Nephron (organoid): ENCODE data around the gene PKN2.

ENCODE experiments used
- H3K27ac Mint-ChIP-seq, 3 experiments: 2 replicates each; pipeline ENCODE4 v1.8.0; 2020; ENCODE audit warnings: mixed read lengths in 3 of 3, mild to moderate bottlenecking in 2 of 3, moderate library complexity in 1 of 3
- H3K27me3 Mint-ChIP-seq: 2 replicates; pipeline ENCODE4 v1.8.0; 2021; ENCODE audit warnings: low read depth, mild to moderate bottlenecking, moderate library complexity, mixed read lengths
- H3K36me3 Mint-ChIP-seq: 2 replicates; pipeline ENCODE4 v1.8.0; 2020; ENCODE audit warnings: low read depth, mixed read lengths
- H3K4me1 Mint-ChIP-seq: 2 replicates; pipeline ENCODE4 v1.8.0; 2020; ENCODE audit warnings: mixed read lengths
- H3K4me3 Mint-ChIP-seq, 3 experiments: 2 replicates each; pipeline ENCODE4 v1.8.0; 2020; ENCODE audit warnings: mild to moderate bottlenecking in 3 of 3, mixed read lengths in 3 of 3, moderate library complexity in 2 of 3
- H3K9me3 Mint-ChIP-seq: 2 replicates; pipeline ENCODE4 v1.8.0; 2020; ENCODE audit warnings: mixed read lengths
- TF ChIP-seq, protein P1 (sequence below), 3 experiments: fragments of 200-600 bp; sonication (generic); IDR thresholded peaks; one replicate each; pipeline ENCODE4 v1.5.0; 2021; ENCODE audit warnings: antibody characterized with exemption in 3 of 3; ENCODE audit not compliant: unreplicated experiment in 3 of 3

The PKN2 gene

DNA sequence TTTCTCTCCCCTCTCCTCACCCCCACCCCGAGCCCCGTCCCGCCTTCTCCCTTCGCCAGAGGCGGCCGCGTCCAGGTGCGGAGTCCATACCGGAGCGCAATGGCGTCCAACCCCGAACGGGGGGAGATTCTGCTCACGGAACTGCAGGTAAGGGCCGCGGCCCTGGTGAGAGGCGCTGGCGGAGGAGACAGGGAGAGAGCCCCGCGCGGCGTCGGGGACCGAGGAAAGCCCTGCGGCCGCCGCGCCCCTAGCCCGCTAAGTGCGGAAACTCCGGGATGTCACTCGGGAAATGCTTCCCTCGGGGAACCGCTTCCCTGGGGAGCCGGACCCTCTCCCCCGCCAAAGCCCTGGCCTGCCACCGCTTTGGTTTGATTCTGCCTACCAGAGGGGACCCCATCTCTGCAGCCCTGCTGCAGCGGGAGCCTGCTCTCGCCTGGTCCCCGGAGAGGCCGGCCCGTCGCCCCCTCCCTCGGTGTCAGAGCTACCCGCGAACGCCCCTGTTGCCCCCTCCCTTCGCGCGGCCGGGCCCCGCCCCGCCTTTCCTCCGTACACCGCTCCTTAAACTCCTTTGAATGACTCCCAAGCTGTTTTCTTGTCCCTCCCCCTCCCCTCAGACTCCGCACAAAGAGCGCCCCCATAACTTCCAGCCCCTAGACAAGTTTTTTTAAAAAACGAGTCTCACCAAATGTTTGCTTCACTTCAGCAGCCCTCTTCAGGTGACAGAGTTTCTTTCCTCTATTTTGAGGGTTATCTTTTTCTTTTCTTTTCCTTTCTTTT lies 597 bp downstream of the PKN2 start:
- H3K27me3 Mint-ChIP-seq = no peaks in the 10 kb centered on the region
- H3K9me3 Mint-ChIP-seq = no peaks in the 10 kb centered on the region
- H3K36me3 Mint-ChIP-seq = no peaks in the 10 kb centered on the region
- TF ChIP-seq, protein P1, sequence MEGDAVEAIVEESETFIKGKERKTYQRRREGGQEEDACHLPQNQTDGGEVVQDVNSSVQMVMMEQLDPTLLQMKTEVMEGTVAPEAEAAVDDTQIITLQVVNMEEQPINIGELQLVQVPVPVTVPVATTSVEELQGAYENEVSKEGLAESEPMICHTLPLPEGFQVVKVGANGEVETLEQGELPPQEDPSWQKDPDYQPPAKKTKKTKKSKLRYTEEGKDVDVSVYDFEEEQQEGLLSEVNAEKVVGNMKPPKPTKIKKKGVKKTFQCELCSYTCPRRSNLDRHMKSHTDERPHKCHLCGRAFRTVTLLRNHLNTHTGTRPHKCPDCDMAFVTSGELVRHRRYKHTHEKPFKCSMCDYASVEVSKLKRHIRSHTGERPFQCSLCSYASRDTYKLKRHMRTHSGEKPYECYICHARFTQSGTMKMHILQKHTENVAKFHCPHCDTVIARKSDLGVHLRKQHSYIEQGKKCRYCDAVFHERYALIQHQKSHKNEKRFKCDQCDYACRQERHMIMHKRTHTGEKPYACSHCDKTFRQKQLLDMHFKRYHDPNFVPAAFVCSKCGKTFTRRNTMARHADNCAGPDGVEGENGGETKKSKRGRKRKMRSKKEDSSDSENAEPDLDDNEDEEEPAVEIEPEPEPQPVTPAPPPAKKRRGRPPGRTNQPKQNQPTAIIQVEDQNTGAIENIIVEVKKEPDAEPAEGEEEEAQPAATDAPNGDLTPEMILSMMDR (IDR thresholded peaks at IDR 0.05; ENCODE audit: unreplicated experiment in 3 of 3) = no peak
- H3K4me1 Mint-ChIP-seq = peaks cover 17% of the 10 kb centered on the region
- peak overlapping the region; percentile 91 to 98 (median 93) for H3K4me3 Mint-ChIP-seq
- H3K27ac Mint-ChIP-seq = peak overlapping the region; percentile 98 to 100 (median 99)

DNA sequence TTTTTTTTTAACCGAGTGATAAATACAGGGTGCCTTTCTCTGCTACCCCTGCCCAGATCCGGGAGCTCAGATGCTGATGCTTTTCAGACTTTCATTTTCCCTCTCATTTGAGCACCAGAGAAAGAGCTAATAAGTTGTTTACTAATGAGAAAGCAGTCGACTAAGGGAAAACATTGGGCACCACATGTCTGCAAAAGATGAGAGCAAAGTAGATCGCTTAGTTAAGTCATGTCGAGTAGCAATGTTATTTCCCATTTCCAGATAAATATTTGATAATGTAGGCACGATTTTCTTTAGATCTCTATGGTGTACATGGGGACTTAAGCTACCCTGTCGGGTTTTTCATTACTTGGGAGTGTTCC lies 1.2 kb downstream of the PKN2 start:
- Mint-ChIP-seq H3K27ac (peak overlapping the region; percentile 94 to 100 (median 99)), H3K27me3 (no peaks in the 10 kb centered on the region), H3K36me3 (no peaks in the 10 kb centered on the region), H3K4me1 (peaks cover 21% of the 10 kb centered on the region), H3K4me3 (peak overlapping the region; percentile 91 to 98 (median 93)), H3K9me3 (no peaks in the 10 kb centered on the region)
- TF ChIP-seq, protein P1 (IDR thresholded peaks at IDR 0.05; ENCODE audit: unreplicated experiment in 3 of 3) = no peak

DNA sequence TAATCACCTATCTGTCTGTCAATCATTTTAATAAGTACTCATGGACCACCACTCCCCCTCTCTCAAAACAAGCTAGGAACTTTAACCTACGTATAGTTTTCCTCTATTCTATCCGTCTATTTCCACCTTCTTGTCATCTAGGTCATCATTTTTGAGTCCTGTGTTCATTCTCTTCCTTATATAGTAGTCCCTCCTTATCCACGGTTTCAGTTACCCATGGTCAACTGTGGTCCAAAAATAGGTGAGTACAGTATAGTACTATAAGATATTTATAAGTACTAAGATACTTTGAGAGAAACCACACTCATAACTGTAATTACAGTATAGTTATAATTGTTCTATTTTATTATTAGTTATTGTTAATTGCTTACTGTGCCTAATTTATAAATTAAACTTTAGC lies 7.5 kb downstream of the PKN2 start:
- Mint-ChIP-seq H3K4me1 (peaks cover 40% of the 10 kb centered on the region), H3K27ac (peak overlapping the region in 1 of 3 experiments; percentile 35), H3K9me3 (no peaks in the 10 kb centered on the region), H3K4me3 (peak overlapping the region in 1 of 3 experiments; percentile 32), H3K27me3 (no peaks in the 10 kb centered on the region), H3K36me3 (peaks cover 24% of the 10 kb centered on the region)
- TF ChIP-seq, protein P1 (IDR thresholded peaks at IDR 0.05; ENCODE audit: unreplicated experiment in 3 of 3) = no peak

DNA sequence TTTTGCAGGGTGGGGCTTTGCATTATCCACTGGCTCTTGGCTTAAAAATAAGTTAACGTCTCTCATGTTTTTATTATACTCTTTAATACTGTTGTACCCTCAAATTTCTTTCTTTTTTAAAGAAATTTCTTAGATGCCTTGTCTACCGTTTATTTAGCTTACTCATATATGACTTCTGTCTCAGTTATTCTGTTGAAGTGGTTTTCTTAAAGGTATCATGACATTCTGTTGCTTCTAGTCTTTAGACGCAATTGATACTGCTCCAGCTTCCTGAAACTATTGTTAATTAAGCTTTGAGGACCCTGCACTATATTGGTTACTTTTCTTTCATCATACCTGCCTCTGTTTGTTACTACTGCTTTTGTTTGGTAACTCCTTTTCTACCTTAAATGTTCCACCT lies 11.7 kb downstream of the PKN2 start:
- no peaks in the 10 kb centered on the region for H3K27me3 Mint-ChIP-seq
- peaks cover 33% of the 10 kb centered on the region for H3K36me3 Mint-ChIP-seq
- TF ChIP-seq, protein P1 (IDR thresholded peaks at IDR 0.05; ENCODE audit: unreplicated experiment in 3 of 3) = no peak
- H3K9me3 Mint-ChIP-seq = no peaks in the 10 kb centered on the region
- H3K4me3 Mint-ChIP-seq = no peak overlapping the region
- H3K27ac Mint-ChIP-seq = no peak overlapping the region
- H3K4me1 Mint-ChIP-seq = peaks cover 39% of the 10 kb centered on the region

DNA sequence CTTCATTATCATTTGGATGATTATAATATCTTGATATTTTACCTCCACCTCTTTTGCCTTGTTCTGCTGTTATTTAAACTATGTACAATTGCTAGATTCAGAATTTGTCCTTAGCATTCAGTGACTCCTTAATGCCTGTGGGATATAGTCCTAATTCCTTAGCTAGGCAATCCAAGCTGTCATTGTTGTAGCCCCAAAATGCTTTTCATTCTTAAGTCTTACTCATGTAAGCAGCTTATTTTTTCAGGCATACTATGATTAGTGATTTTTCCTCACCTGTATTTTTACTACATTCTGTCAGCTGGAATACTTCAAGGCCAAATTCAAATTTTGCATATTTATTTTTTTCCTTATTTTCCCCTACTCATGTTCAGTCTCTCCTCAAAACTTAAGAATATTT lies 13.4 kb downstream of the PKN2 start:
- TF ChIP-seq, protein P1 (IDR thresholded peaks at IDR 0.05; ENCODE audit: unreplicated experiment in 3 of 3) = no peak
- Mint-ChIP-seq H3K4me1 (peaks cover 30% of the 10 kb centered on the region), H3K9me3 (no peaks in the 10 kb centered on the region), H3K36me3 (peaks cover 26% of the 10 kb centered on the region), H3K4me3 (no peak overlapping the region), H3K27me3 (no peaks in the 10 kb centered on the region), H3K27ac (no peak overlapping the region)

DNA sequence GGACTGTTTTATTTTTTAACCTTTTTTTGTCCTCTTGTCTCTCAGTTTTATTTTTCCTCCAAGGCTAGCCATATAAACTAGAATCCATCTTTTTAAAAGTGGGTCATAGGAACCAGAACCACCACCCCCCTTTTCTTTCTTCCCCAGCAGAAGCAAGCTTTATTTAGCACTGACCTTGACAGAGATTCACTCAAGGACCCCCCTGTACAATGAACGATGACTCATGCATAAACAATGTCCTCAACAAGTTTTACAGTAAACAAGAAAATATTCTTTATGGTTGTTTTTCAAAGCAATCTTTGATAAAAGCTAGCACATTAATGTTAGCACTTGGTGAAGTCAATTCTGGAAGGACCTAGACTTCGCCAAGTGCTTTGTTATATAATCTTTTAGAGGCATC lies 14.1 kb downstream of the PKN2 start:
- H3K4me1 Mint-ChIP-seq = peaks cover 27% of the 10 kb centered on the region
- TF ChIP-seq, protein P1 (IDR thresholded peaks at IDR 0.05; ENCODE audit: unreplicated experiment in 3 of 3) = no peak
- no peaks in the 10 kb centered on the region for H3K27me3 Mint-ChIP-seq
- no peak overlapping the region for H3K27ac Mint-ChIP-seq
- H3K9me3 Mint-ChIP-seq = no peaks in the 10 kb centered on the region
- H3K36me3 Mint-ChIP-seq = peaks cover 23% of the 10 kb centered on the region
- no peak overlapping the region for H3K4me3 Mint-ChIP-seq
